HepG2 (cell line): ENCODE data around the gene THOC5. TPM values are rescaled to one million over a fixed set of nuclear protein-coding genes. Genes with fewer than 3 reads are reported as not detected.

Source experiments
- ATAC-seq: fragments of 200-7000 bp; cut with Tn5 transposase; 3 replicates; pipeline ENCODE4 v1.9.1; 2020; ENCODE audit warnings: mild to moderate bottlenecking, moderate library complexity
- Bru-seq: library from RNA; stranded (reverse); fragments of 400-500 nt; gene quantifications from one replicate; lab custom pipeline; 2021; lab: Mats Ljungman, UMichigan
- BruChase-seq, 2 experiments: library from RNA; stranded (reverse); fragments of 400-500 nt; gene quantifications; one replicate each; lab custom pipeline; 2021; lab: Mats Ljungman, UMichigan
- BruUV-seq: library from RNA; stranded (reverse); fragments of 400-500 nt; replicated peaks from 2 replicates; lab custom pipeline; 2021; lab: Mats Ljungman, UMichigan
- CTCF ChIA-PET: fragments of 300-600 bp; formaldehyde crosslinking; extraction: SDS; loops from one replicate; lab custom pipeline; 2021; ENCODE audit warnings: low total read pairs, inconsistent platforms, low intra/inter-chr PET ratio; lab: Yijun Ruan, JAX
- POLR2A ChIA-PET: fragments of 350-600 bp; sonication (Branson Sonifier 250); formaldehyde crosslinking; loops from one replicate; lab custom pipeline; 2020; ENCODE audit warnings: antibody characterized with exemption, inconsistent platforms; lab: Yijun Ruan, JAX
- DNase-seq: peaks from one replicate; pipeline ENCODE4 v3.0.0-alpha.2; 2015; ENCODE audit warnings: low spot score
- FAIRE-seq: peaks from 3 replicates; lab custom pipeline; 2011; peaks lifted over from hg19 to GRCh38; lab: Jason Lieb, UNC
- H2AFZ ChIP-seq: one replicate; pipeline ENCODE4 v1.6.1; 2011; ENCODE audit warnings: low read length, inconsistent platforms
- H3K27ac ChIP-seq: fragments of 300-600 bp; 3 replicates; pipeline ENCODE4 v1.8.0; 2011; ENCODE audit warnings: mixed run types, mild to moderate bottlenecking, mixed read lengths, low read length, inconsistent platforms; ENCODE audit not compliant: insufficient read depth; ENCODE audit errors: extremely low read length
- H3K27me3 ChIP-seq, 2 experiments: fragments of 200-600 bp in 1 of 2; 2 replicates in 1 of 2; 3 replicates in 1 of 2; pipeline versions ENCODE4 v1.6.0 to v1.8.0; 2011; ENCODE audit warnings: low read length in 2 of 2, mild to moderate bottlenecking in 2 of 2, moderate library complexity in 2 of 2, inconsistent platforms in 1 of 2; ENCODE audit not compliant: insufficient read depth in 2 of 2, control insufficient read depth in 1 of 2
- H3K36me3 ChIP-seq, 2 experiments: fragments of 200-600 bp in 1 of 2; replicated peaks in 1 of 2; 2 replicates in 1 of 2; 3 replicates in 1 of 2; pipeline versions ENCODE4 v1.5.1 to v1.8.0; 2011; ENCODE audit warnings: low read length in 2 of 2, inconsistent platforms in 1 of 2; ENCODE audit not compliant: insufficient read depth in 2 of 2, control insufficient read depth in 1 of 2
- H3K4me1 ChIP-seq: 2 replicates; pipeline ENCODE4 v1.5.1; 2012; ENCODE audit warnings: low read length, inconsistent platforms; ENCODE audit not compliant: insufficient read depth
- H3K4me2 ChIP-seq: 2 replicates; pipeline ENCODE4 v1.6.0; 2011; ENCODE audit warnings: low read depth, low read length, inconsistent platforms
- H3K4me3 ChIP-seq, 3 experiments: fragments of 200-600 bp in 1 of 3; sonication (generic), shearing (Covaris generic) in 1 of 3; replicated peaks in 1 of 3; 2 replicates each; pipeline ENCODE4 v1.5.1; 2011 to 2016; ENCODE audit warnings: low read length in 3 of 3, inconsistent platforms in 2 of 3, low read depth in 2 of 3, mild to moderate bottlenecking in 2 of 3, control low read depth in 1 of 3, mixed read lengths in 1 of 3; ENCODE audit not compliant: insufficient read depth in 1 of 3
- H3K79me2 ChIP-seq: one replicate; pipeline ENCODE4 v1.6.1; 2011; ENCODE audit warnings: low read length, inconsistent platforms; ENCODE audit not compliant: insufficient read depth
- H3K9ac ChIP-seq: 2 replicates; pipeline ENCODE4 v1.6.0; 2011; ENCODE audit warnings: mild to moderate bottlenecking, low read depth, low read length, inconsistent platforms; ENCODE audit not compliant: insufficient read depth
- H3K9me3 ChIP-seq: 2 replicates; pipeline ENCODE4 v1.5.1; 2012; ENCODE audit warnings: mild to moderate bottlenecking, low read length
- H4K20me1 ChIP-seq: 2 replicates; pipeline ENCODE4 v1.6.0; 2011; ENCODE audit warnings: inconsistent platforms, mild to moderate bottlenecking, low read length, moderate library complexity; ENCODE audit not compliant: insufficient read depth
- ATF6 ChIP-seq: sonication (generic); formaldehyde crosslinking; conservative IDR thresholded peaks from 2 replicates; pipeline ENCODE4 v1.4.0; 2020; ENCODE audit warnings: missing genetic modification reagents
- GATAD1 ChIP-seq: IDR thresholded peaks from 2 replicates; pipeline ENCODE4 v1.6.1; 2016; ENCODE audit warnings: missing genetic modification reagents, missing compliant biosample characterization
- IRF1 ChIP-seq: sonication (generic); formaldehyde crosslinking; IDR thresholded peaks from 2 replicates; pipeline ENCODE4 v1.4.0; 2020; ENCODE audit warnings: low read depth, mild to moderate bottlenecking, missing genetic modification reagents
- NFRKB ChIP-seq: fragments of 450-650 bp; IDR thresholded peaks from 2 replicates; pipeline ENCODE4 v1.6.1; 2017
- NKX3-1 ChIP-seq: sonication (generic); formaldehyde crosslinking; IDR thresholded peaks from 2 replicates; pipeline ENCODE4 v1.5.0; 2020; ENCODE audit warnings: missing genetic modification reagents
- NR2F1 ChIP-seq, 2 experiments: fragments of 450-650 bp in 1 of 2; formaldehyde crosslinking in 1 of 2; IDR thresholded peaks; 2 replicates each; pipeline versions ENCODE4 v1.5.0 to v1.6.1; 2016 to 2020; ENCODE audit warnings: mild to moderate bottlenecking in 1 of 2, missing compliant biosample characterization in 1 of 2, missing genetic modification reagents in 1 of 2, moderate library complexity in 1 of 2
- RFXANK ChIP-seq: IDR thresholded peaks from 2 replicates; pipeline ENCODE4 v1.6.1; 2016
- SIX4 ChIP-seq: sonication (generic); formaldehyde crosslinking; IDR thresholded peaks from 2 replicates; pipeline ENCODE4 v1.4.0; 2020; ENCODE audit warnings: missing genetic modification reagents
- SP5 ChIP-seq: IDR thresholded peaks from 2 replicates; pipeline ENCODE4 v1.6.1; 2016; ENCODE audit warnings: low read depth, borderline replicate concordance
- SPEN ChIP-seq: sonication (generic); formaldehyde crosslinking; IDR thresholded peaks from 2 replicates; pipeline ENCODE4 v1.5.1; 2020; ENCODE audit warnings: low read depth, mild to moderate bottlenecking, missing genetic modification reagents
- ZNF235 ChIP-seq: sonication (generic); formaldehyde crosslinking; IDR thresholded peaks from 2 replicates; pipeline ENCODE4 v1.8.1; 2023; ENCODE audit warnings: mild to moderate bottlenecking, missing genetic modification reagents, borderline replicate concordance
- ZNF282 ChIP-seq: fragments of 450-650 bp; IDR thresholded peaks from 2 replicates; pipeline ENCODE4 v1.6.1; 2018; ENCODE audit not compliant: partially characterized antibody
- ZNF879 ChIP-seq: sonication (generic); formaldehyde crosslinking; IDR thresholded peaks from 2 replicates; pipeline ENCODE4 v1.8.1; 2023; ENCODE audit warnings: missing genetic modification reagents
- ZSCAN31 ChIP-seq: sonication (generic); formaldehyde crosslinking; IDR thresholded peaks from 2 replicates; pipeline ENCODE4 v1.5.0; 2020; ENCODE audit warnings: low read depth, mild to moderate bottlenecking, missing genetic modification reagents
- WGBS: methylation state at CpG from one replicate; pipeline ENCODE4 v1.1.6; 2017; ENCODE audit warnings: low lambda C conversion rate; 5-methylcytosine and 5-hydroxymethylcytosine counted together
- in situ Hi-C: cut with HindIII; loops from 2 replicates; pipeline ENCODE4 v1.10.0; 2017; ENCODE audit warnings: low pct_unique_long_range_greater_than_20kb; ENCODE audit not compliant: extremely low pct_ligation_motif_present
- intact Hi-C: fragments of 100-400 bp; cut with micrococcal nuclease; formaldehyde crosslinking; loops from one replicate; pipeline ENCODE4 v1.10.0; 2022; ENCODE audit not compliant: unreplicated experiment
- long read RNA-seq, 2 experiments: library from RNA in 1 of 2; library from polyadenylated mRNA in 1 of 2; stranded (forward) in 1 of 2; unstranded in 1 of 2; transcript quantifications; one replicate each; pipeline ENCODE4 v2.0.0, GENCODE V29; 2019 to 2022
- polyA minus RNA-seq, 3 experiments: library from RNA; depleted of rRNA, polyadenylated mRNA; stranded (reverse); fragments of >200 nt; gene quantifications; 2 replicates each; pipeline ENCODE4 v1.2.3, GENCODE V29; 2011; ENCODE audit warnings: low replicate concordance in 1 of 3
- polyA plus RNA-seq, 8 experiments: library from polyadenylated mRNA; depleted of rRNA in 3 of 8; stranded (reverse) in 7 of 8; unstranded in 1 of 8; fragments of >200 nt; fragmentation: Illumina TruSeq in 4 of 8; extraction: Trizol in 4 of 8; gene quantifications; 2 replicates each; pipeline versions ENCODE4 v1.2.1 to v1.2.3, GENCODE V29; 2011 to 2016; ENCODE audit warnings: low read depth in 4 of 8, missing spikeins in 1 of 8, mixed read lengths in 1 of 8; ENCODE audit not compliant: insufficient read depth in 1 of 8
- total RNA-seq, 5 experiments: library from RNA; depleted of rRNA; stranded (reverse); fragments of >200 nt; fragmentation: Illumina TruSeq; extraction: Trizol; gene quantifications; 2 replicates each; pipeline ENCODE4 v1.2.3, GENCODE V29; 2016; ENCODE audit warnings: low read depth in 1 of 5

The THOC5 gene
- total RNA-seq (2016; rRNA removed; fragmentation: Illumina TruSeq; extraction: Trizol), result 46.7 and 53.5 TPM in 2 replicates
- 20.7 and 27.6 TPM in 2 replicates for total RNA-seq (2016; cell fraction: cytosol; rRNA removed; fragmentation: Illumina TruSeq; extraction: Trizol; ENCODE audit: low read depth)
- 47.6 and 56.5 TPM in 2 replicates for total RNA-seq (2016; cell fraction: insoluble cytoplasmic fraction; rRNA removed; fragmentation: Illumina TruSeq; extraction: Trizol)
- 39.5 and 44.9 TPM in 2 replicates for total RNA-seq (2016; cell fraction: membrane; rRNA removed; fragmentation: Illumina TruSeq; extraction: Trizol)
- 32.6 and 43.7 TPM in 2 replicates for total RNA-seq (2016; cell fraction: nucleus; rRNA removed; fragmentation: Illumina TruSeq; extraction: Trizol)
- 45.8 and 65.2 TPM in 2 replicates for polyA plus RNA-seq (2011; rRNA removed)
- 27.9 and 31.5 TPM in 2 replicates for polyA plus RNA-seq (2011; cell fraction: cytosol; rRNA removed)
- 145 and 182 TPM in 2 replicates for polyA plus RNA-seq (2011; cell fraction: nucleus; rRNA removed)
- polyA plus RNA-seq (2012), result 37.0 and 37.3 TPM in 2 replicates
- polyA plus RNA-seq (2016; cell fraction: cytosol; fragmentation: Illumina TruSeq; extraction: Trizol; ENCODE audit: low read depth), result 25.9 and 30.6 TPM in 2 replicates
- 44.1 and 46.1 TPM in 2 replicates for polyA plus RNA-seq (2016; cell fraction: insoluble cytoplasmic fraction; fragmentation: Illumina TruSeq; extraction: Trizol; ENCODE audit: low read depth)
- 35.3 and 37.4 TPM in 2 replicates for polyA plus RNA-seq (2016; cell fraction: membrane; fragmentation: Illumina TruSeq; extraction: Trizol; ENCODE audit: low read depth)
- 54.0 and 55.1 TPM in 2 replicates for polyA plus RNA-seq (2016; cell fraction: nucleus; fragmentation: Illumina TruSeq; extraction: Trizol; ENCODE audit: insufficient read depth, low read depth)
- 57.0 and 70.3 TPM in 2 replicates for polyA minus RNA-seq (2011; rRNA and poly(A)+ RNA removed; ENCODE audit: low replicate concordance)
- 25.5 and 29.4 TPM in 2 replicates for polyA minus RNA-seq (2011; cell fraction: cytosol; rRNA and poly(A)+ RNA removed)
- 38.9 and 51.6 TPM in 2 replicates for polyA minus RNA-seq (2011; cell fraction: nucleus; rRNA and poly(A)+ RNA removed)
- percentile 74 among the genes with signal in this experiment for Bru-seq, nascent RNA
- BruChase-seq, experiment 1, labeled RNA remaining after a 6-hour chase, result percentile 85 among the genes with signal in this experiment
- BruChase-seq, experiment 2, labeled RNA remaining after a 2-hour chase, result percentile 79 among the genes with signal in this experiment
- long read RNA-seq, experiment 1, full-length matches to known transcripts, result 30 of 49 reads
- long read RNA-seq, experiment 1, partial matches to known transcripts, result 12 of 49 reads
- long read RNA-seq, experiment 1, other reads (novel, unspliced or antisense), result 7 of 49 reads
- long read RNA-seq, experiment 2, full-length matches to known transcripts, result 31 of 77 reads
- long read RNA-seq, experiment 2, partial matches to known transcripts, result 24 of 77 reads
- long read RNA-seq, experiment 2, other reads (novel, unspliced or antisense), result 22 of 77 reads

GRCh38 chr22:29553351-29554224 is at the start of gene THOC5:
THOC5 (minus strand) TSS chr22:29553757; CDS start chr22:29549147, 4,610 bp downstream.
- POLR2A ChIA-PET, result interaction anchor here (0.6 to 3.1 kb wide), 20 partner anchors 8 to 820 kb away, joined by 3 to 95 read pairs (median 5); partner anchors contain the start of gene NIPSNAP1
- DNase-seq (peak; percentile 96), FAIRE-seq (peak; percentile 96), ATAC-seq (peak; percentile 99)
- no peaks in the 10 kb centered on the region for H4K20me1 ChIP-seq
- no peaks in the 10 kb centered on the region for H3K27me3 ChIP-seq
- H3K36me3 ChIP-seq, result peaks cover 22 to 47% of the 10 kb centered on the region in 2 experiments
- H2AFZ ChIP-seq, result peak within 1 kb of the TSS; percentile 28
- H3K9ac ChIP-seq, result peak within 1 kb of the TSS; percentile 86
- BruUV-seq, result TSS peak; percentile 99
- peak within 1 kb of the TSS; percentile 80 to 97 (median 86) for H3K4me3 ChIP-seq
- H3K4me1 ChIP-seq, result peaks cover 14% of the 10 kb centered on the region
- 0% methylated on average over 26 of the region's 44 CpGs for WGBS
- no peaks in the 10 kb centered on the region for H3K9me3 ChIP-seq
- peaks cover 19% of the 10 kb centered on the region for H3K79me2 ChIP-seq
- peak within 1 kb of the TSS; percentile 91 for H3K4me2 ChIP-seq
- in situ Hi-C loops (no loop called here), intact Hi-C loops (loop anchor here (1.0 to 2.0 kb wide), 2 partner anchors 15 to 27 kb away; no protein-coding TSS in a partner anchor)
- H3K27ac ChIP-seq, result peak within 1 kb of the TSS; percentile 87
- CTCF ChIA-PET, result interaction anchor here (1.4 kb wide), 1 partner anchor 36 kb away, joined by 11 read pairs; no protein-coding TSS in a partner anchor
- no peak for TF ChIP-seq IRF1
- TF ChIP-seq RFXANK (CRISPR knock-in tag), result no peak
- no peak for TF ChIP-seq ZNF235 (CRISPR knock-in tag)
- TF ChIP-seq NKX3-1, result no peak
- TF ChIP-seq SPEN (CRISPR knock-in tag), result peak; percentile 96
- 0 out of 2 replicates have a peak, but pooled peaks have one; percentile 30 for TF ChIP-seq ATF6 (CRISPR knock-in tag)
- TF ChIP-seq GATAD1 (CRISPR knock-in tag), result peak; percentile 95
- TF ChIP-seq ZNF879 (CRISPR knock-in tag), result no peak
- TF ChIP-seq ZNF282, result no peak
- no peak for TF ChIP-seq NFRKB
- TF ChIP-seq ZSCAN31 (CRISPR knock-in tag), result no peak
- TF ChIP-seq NR2F1 (CRISPR knock-in tag; IDR thresholded peaks at IDR 0.05), result no peak
- peak; percentile 29; the same call in 1 of the 2 replicates for TF ChIP-seq SIX4 (CRISPR knock-in tag)
- peak; percentile 82 for TF ChIP-seq SP5 (CRISPR knock-in tag)
